Transverse colon (tissue), 4 donors: ENCODE results near the gene F10. TPM values are rescaled to one million over a fixed set of nuclear protein-coding genes. Genes with fewer than 3 reads are reported as not detected.
"Not testable (repeated sequence)": the region's sequence is repeated elsewhere in the genome, so short reads cannot be mapped to it uniquely, and the experiment has no call there.

Experiments
- DNase-seq: peaks from one replicate; pipeline ENCODE4 v3.0.0-alpha.2; 2019
- H3K27ac ChIP-seq, 4 donors: fragments of 200-600 bp; sonication (generic); 2 replicates each; pipeline ENCODE4 v1.5.1; 2016 to 2018; ENCODE audit warnings: inconsistent platforms in 4 of 4
- H3K27me3 ChIP-seq: fragments of 200-600 bp; sonication (generic); 2 replicates; pipeline ENCODE4 v1.5.1; 2017; ENCODE audit warnings: inconsistent platforms
- H3K36me3 ChIP-seq, 4 donors: fragments of 200-600 bp; sonication (generic); 2 replicates each; pipeline ENCODE4 v1.5.1; 2017 to 2019; ENCODE audit warnings: inconsistent platforms in 4 of 4
- H3K4me1 ChIP-seq, 4 donors: fragments of 200-600 bp; sonication (generic); 2 replicates each; pipeline ENCODE4 v1.5.1; 2017 to 2020; ENCODE audit warnings: inconsistent platforms in 4 of 4
- H3K4me3 ChIP-seq, 4 donors: fragments of 200-600 bp; sonication (generic); 1 replicate in 1 of 4; 2 replicates in 3 of 4; pipeline versions ENCODE4 v1.5.1 to v1.6.1; 2017 to 2019; ENCODE audit warnings: inconsistent platforms in 4 of 4
- H3K9me3 ChIP-seq, 2 donors: fragments of 200-600 bp; sonication (generic); 2 replicates each; pipeline ENCODE4 v1.5.1; 2017 to 2019; ENCODE audit warnings: inconsistent platforms in 2 of 2
- CTCF ChIP-seq, 5 experiments: fragments of 200-600 bp in 3 of 5; fragments of 450-650 bp in 2 of 5; sonication (generic) in 3 of 5; IDR thresholded peaks; 1 replicate in 2 of 5; 2 replicates in 3 of 5; pipeline ENCODE4 v1.5.1; 2016 to 2017; ENCODE audit warnings: antibody characterized with exemption in 5 of 5, inconsistent platforms in 3 of 5, mild to moderate bottlenecking in 2 of 5, moderate library complexity in 1 of 5
- EP300 ChIP-seq: sonication (generic); formaldehyde crosslinking; IDR thresholded peaks from one replicate; pipeline ENCODE4 v1.6.1; 2017; ENCODE audit warnings: antibody characterized with exemption, low read depth
- POLR2A ChIP-seq: fragments of 450-650 bp; IDR thresholded peaks from one replicate; pipeline ENCODE4 v1.6.1; 2016; ENCODE audit warnings: antibody characterized with exemption, mild to moderate bottlenecking, moderate library complexity
- POLR2AphosphoS5 ChIP-seq, 3 donors: sonication (generic); formaldehyde crosslinking; IDR thresholded peaks; one replicate each; pipeline ENCODE4 v1.6.1; 2016; ENCODE audit warnings: antibody characterized with exemption in 3 of 3
- WGBS, 2 donors: methylation state at CpG; one replicate each; pipeline ENCODE4 v1.1.5; 2018; ENCODE audit warnings: low coverage in 1 of 2; 5-methylcytosine and 5-hydroxymethylcytosine counted together
- in situ Hi-C, 4 donors: fragments of 200-750 bp; cut with MboI; loops; one replicate each; pipeline versions ENCODE4 v1.15.0 to v1.15.1; 2017; ENCODE audit warnings: low sequenced_read_pairs in 3 of 4, low pct_ligation_motif_present in 1 of 4, low pct_unique_long_range_greater_than_20kb in 1 of 4
- intact Hi-C: fragments of 100-400 bp; cut with DNase I; formaldehyde crosslinking; loops from one replicate; pipeline ENCODE4 v1.15.1; 2023; ENCODE audit warnings: low total_unique reads
- total RNA-seq, 4 donors: library from RNA; depleted of rRNA; stranded (reverse); fragments of >200 nt; gene quantifications; one replicate each; pipeline ENCODE4 v1.1.0, GENCODE V29; 2016

F10 gene
- total RNA-seq, 4 donors from 2014 or later, result 0.60 to 4.6 (median 3.4) TPM

- no peaks in the 10 kb centered on the region for H3K9me3 ChIP-seq
- in situ Hi-C loops, result no loop called here
These were observed 38.8 kb downstream of the F10 start for GRCh38 chr13:113161433-113161832.

GRCh38 chr13:113161975-113162374, 39.4 kb downstream of the F10 start:
- H3K27ac ChIP-seq, intact Hi-C loops, H3K9me3 ChIP-seq, in situ Hi-C loops, H3K4me3 ChIP-seq, DNase-seq, H3K4me1 ChIP-seq, H3K36me3 ChIP-seq: not testable (repeated sequence)
- peaks cover 24% of the 10 kb centered on the region for H3K27me3 ChIP-seq
- 43% methylated on average over 4 of the region's 13 CpGs; no CpG with 5 or more reads in 1 of the 2 donors for WGBS, 2 donors

More at GRCh38 chr13:113161433-113161832, 38.8 kb downstream of the F10 start:
- 29 to 34% methylated on average over 7 to 16 of the region's 16 CpGs for WGBS, 2 donors
- H3K36me3 ChIP-seq, result no peaks in the 10 kb centered on the region
- H3K4me3 ChIP-seq, result no peak overlapping the region
- DNase-seq, result no peak
- H3K27me3 ChIP-seq, result peaks cover 24% of the 10 kb centered on the region
- H3K27ac ChIP-seq, result no peak overlapping the region
- peaks cover 0 to 3% (median under 1%) of the 10 kb centered on the region in 4 donors for H3K4me1 ChIP-seq
- TF ChIP-seq CTCF (IDR thresholded peaks at IDR 0.05), result no peak
- TF ChIP-seq POLR2A, result no peak
- no peak for TF ChIP-seq POLR2AphosphoS5 (IDR thresholded peaks at IDR 0.05)
- TF ChIP-seq EP300, result no peak
- intact Hi-C loops, result no loop called here

- Histone ChIP-seq H3K9me3 (no peaks in the 10 kb centered on the region), H3K27ac (no peak overlapping the region), H3K4me1 (peaks cover 0 to 11% (median 2%) of the 10 kb centered on the region in 4 donors), H3K4me3 (no peak overlapping the region), H3K36me3 (no peaks in the 10 kb centered on the region), H3K27me3 (peaks cover 24% of the 10 kb centered on the region)
- DNase-seq, result no peak
- no peak for TF ChIP-seq CTCF (IDR thresholded peaks at IDR 0.05)
- no peak for TF ChIP-seq EP300
- no peak for TF ChIP-seq POLR2A
- TF ChIP-seq POLR2AphosphoS5 (IDR thresholded peaks at IDR 0.05), result no peak
- in situ Hi-C loops, result no loop called here
- 0 to 39% methylated on average over 1 to 20 of the region's 25 CpGs for WGBS, 2 donors
- intact Hi-C loops, result no loop called here
These were observed 40.4 kb downstream of the F10 start for GRCh38 chr13:113162783-113163685.

- 50% methylated on average over 12 of the region's 12 CpGs; no CpG with 5 or more reads in 1 of the 2 donors for WGBS, 2 donors
- intact Hi-C loops, result no loop called here
These were observed 41.9 kb downstream of the F10 start for GRCh38 chr13:113164492-113164891.

More at GRCh38 chr13:113164492-113164891, 41.9 kb downstream of the F10 start:
- TF ChIP-seq POLR2A, result no peak
- TF ChIP-seq CTCF (IDR thresholded peaks at IDR 0.05), result no peak
- TF ChIP-seq POLR2AphosphoS5 (IDR thresholded peaks at IDR 0.05), result no peak
- no peak for TF ChIP-seq EP300
- H3K9me3 ChIP-seq, result no peaks in the 10 kb centered on the region
- H3K4me3 ChIP-seq, result no peak overlapping the region
- peaks cover 0 to 11% (median 2%) of the 10 kb centered on the region in 4 donors for H3K4me1 ChIP-seq
- in situ Hi-C loops, result no loop called here
- peaks cover 24% of the 10 kb centered on the region for H3K27me3 ChIP-seq
- H3K36me3 ChIP-seq, result no peaks in the 10 kb centered on the region
- H3K27ac ChIP-seq, result no peak overlapping the region
- no peak for DNase-seq
